K562 (cell line): Measurements from ENCODE around the gene TENM4.

ENCODE experiments used
- FOXA1 ChIP-seq: fragments of 450-650 bp; IDR thresholded peaks from 2 replicates; pipeline ENCODE4 v1.6.1; 2016; ENCODE audit warnings: mild to moderate bottlenecking, borderline replicate concordance
- KAT7 ChIP-seq: sonication (generic); formaldehyde crosslinking; IDR thresholded peaks from 2 replicates; pipeline ENCODE4 v1.8.0; 2022; ENCODE audit warnings: missing genetic modification reagents, mild to moderate bottlenecking, borderline replicate concordance
- POLR2AphosphoS5 ChIP-seq: IDR thresholded peaks from 2 replicates; pipeline ENCODE4 v1.6.1; 2011; ENCODE audit warnings: mild to moderate bottlenecking, low read depth, low read length, moderate library complexity; ENCODE audit not compliant: control insufficient read depth, insufficient read depth
- ZSCAN29 ChIP-seq: fragments of 450-650 bp; IDR thresholded peaks from 2 replicates; pipeline ENCODE4 v1.6.1; 2017
- TF ChIP-seq, protein P1 (sequence below), 3 experiments: IDR thresholded peaks in 2 of 3; conservative IDR thresholded peaks in 1 of 3; 2 replicates each; pipeline ENCODE4 v1.5.1; 2011 to 2012; ENCODE audit warnings: low read length in 3 of 3, mild to moderate bottlenecking in 3 of 3, control low read depth in 2 of 3, improper control_type of control experiment in 1 of 3, inconsistent platforms in 1 of 3, low read depth in 1 of 3, mixed read lengths in 1 of 3, moderate library complexity in 1 of 3; ENCODE audit not compliant: insufficient read depth in 2 of 3
- TF ChIP-seq, protein P2 (sequence below): sonication (generic); formaldehyde crosslinking; IDR thresholded peaks from 2 replicates; pipeline ENCODE4 v1.8.1; 2023; ENCODE audit warnings: mild to moderate bottlenecking, missing genetic modification reagents
- TF ChIP-seq, protein P3 (sequence below): sonication (generic); formaldehyde crosslinking; IDR thresholded peaks from 2 replicates; pipeline ENCODE4 v1.8.1; 2022; ENCODE audit warnings: missing genetic modification reagents
- TF ChIP-seq, protein P4 (sequence below): sonication (generic); formaldehyde crosslinking; IDR thresholded peaks from 2 replicates; pipeline ENCODE4 v1.8.1; 2023; ENCODE audit warnings: mild to moderate bottlenecking, missing genetic modification reagents
- TF ChIP-seq, protein P5 (sequence below): sonication (generic); formaldehyde crosslinking; IDR thresholded peaks from 2 replicates; pipeline ENCODE4 v1.8.0; 2022; ENCODE audit warnings: mild to moderate bottlenecking, missing genetic modification reagents

DNA sequence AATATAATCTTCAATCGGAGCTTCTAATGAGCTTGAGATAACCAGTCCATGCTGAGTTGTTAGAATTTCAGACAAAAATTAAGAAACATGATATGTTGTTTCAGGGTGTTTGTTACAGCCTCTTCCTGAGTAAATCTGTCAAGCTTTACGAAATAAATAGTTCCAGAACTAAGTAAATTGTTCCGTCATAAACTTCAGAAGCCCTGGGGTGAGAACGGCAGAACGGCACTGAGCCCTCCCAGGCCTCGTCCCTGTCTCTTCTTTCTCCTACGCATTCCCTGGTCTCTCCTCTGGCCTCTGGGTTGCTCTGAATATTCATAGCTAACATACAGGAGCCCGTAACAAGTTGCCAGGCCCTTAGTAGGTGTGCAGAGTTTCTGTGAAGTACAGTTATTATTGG, 475.4 kb downstream of the TENM4 start:
- TF ChIP-seq KAT7 (CRISPR knock-in tag): no peak
- TF ChIP-seq, protein P1, sequence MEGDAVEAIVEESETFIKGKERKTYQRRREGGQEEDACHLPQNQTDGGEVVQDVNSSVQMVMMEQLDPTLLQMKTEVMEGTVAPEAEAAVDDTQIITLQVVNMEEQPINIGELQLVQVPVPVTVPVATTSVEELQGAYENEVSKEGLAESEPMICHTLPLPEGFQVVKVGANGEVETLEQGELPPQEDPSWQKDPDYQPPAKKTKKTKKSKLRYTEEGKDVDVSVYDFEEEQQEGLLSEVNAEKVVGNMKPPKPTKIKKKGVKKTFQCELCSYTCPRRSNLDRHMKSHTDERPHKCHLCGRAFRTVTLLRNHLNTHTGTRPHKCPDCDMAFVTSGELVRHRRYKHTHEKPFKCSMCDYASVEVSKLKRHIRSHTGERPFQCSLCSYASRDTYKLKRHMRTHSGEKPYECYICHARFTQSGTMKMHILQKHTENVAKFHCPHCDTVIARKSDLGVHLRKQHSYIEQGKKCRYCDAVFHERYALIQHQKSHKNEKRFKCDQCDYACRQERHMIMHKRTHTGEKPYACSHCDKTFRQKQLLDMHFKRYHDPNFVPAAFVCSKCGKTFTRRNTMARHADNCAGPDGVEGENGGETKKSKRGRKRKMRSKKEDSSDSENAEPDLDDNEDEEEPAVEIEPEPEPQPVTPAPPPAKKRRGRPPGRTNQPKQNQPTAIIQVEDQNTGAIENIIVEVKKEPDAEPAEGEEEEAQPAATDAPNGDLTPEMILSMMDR (IDR thresholded peaks at IDR 0.05 in 2 of 3, conservative IDR thresholded peaks at IDR 0.05 in 1 of 3; ENCODE audit: insufficient read depth in 2 of 3, low read depth in 1 of 3, low read length in 3 of 3): no peak
- no peak for TF ChIP-seq FOXA1
- no peak for TF ChIP-seq ZSCAN29
- TF ChIP-seq, protein P2, sequence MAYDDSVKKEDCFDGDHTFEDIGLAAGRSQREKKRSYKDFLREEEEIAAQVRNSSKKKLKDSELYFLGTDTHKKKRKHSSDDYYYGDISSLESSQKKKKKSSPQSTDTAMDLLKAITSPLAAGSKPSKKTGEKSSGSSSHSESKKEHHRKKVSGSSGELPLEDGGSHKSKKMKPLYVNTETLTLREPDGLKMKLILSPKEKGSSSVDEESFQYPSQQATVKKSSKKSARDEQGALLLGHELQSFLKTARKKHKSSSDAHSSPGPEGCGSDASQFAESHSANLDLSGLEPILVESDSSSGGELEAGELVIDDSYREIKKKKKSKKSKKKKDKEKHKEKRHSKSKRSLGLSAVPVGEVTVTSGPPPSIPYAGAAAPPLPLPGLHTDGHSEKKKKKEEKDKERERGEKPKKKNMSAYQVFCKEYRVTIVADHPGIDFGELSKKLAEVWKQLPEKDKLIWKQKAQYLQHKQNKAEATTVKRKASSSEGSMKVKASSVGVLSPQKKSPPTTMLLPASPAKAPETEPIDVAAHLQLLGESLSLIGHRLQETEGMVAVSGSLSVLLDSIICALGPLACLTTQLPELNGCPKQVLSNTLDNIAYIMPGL (CRISPR knock-in tag): no peak
- TF ChIP-seq, protein P3, sequence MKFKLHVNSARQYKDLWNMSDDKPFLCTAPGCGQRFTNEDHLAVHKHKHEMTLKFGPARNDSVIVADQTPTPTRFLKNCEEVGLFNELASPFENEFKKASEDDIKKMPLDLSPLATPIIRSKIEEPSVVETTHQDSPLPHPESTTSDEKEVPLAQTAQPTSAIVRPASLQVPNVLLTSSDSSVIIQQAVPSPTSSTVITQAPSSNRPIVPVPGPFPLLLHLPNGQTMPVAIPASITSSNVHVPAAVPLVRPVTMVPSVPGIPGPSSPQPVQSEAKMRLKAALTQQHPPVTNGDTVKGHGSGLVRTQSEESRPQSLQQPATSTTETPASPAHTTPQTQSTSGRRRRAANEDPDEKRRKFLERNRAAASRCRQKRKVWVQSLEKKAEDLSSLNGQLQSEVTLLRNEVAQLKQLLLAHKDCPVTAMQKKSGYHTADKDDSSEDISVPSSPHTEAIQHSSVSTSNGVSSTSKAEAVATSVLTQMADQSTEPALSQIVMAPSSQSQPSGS (CRISPR knock-in tag): no peak
- TF ChIP-seq, protein P4, sequence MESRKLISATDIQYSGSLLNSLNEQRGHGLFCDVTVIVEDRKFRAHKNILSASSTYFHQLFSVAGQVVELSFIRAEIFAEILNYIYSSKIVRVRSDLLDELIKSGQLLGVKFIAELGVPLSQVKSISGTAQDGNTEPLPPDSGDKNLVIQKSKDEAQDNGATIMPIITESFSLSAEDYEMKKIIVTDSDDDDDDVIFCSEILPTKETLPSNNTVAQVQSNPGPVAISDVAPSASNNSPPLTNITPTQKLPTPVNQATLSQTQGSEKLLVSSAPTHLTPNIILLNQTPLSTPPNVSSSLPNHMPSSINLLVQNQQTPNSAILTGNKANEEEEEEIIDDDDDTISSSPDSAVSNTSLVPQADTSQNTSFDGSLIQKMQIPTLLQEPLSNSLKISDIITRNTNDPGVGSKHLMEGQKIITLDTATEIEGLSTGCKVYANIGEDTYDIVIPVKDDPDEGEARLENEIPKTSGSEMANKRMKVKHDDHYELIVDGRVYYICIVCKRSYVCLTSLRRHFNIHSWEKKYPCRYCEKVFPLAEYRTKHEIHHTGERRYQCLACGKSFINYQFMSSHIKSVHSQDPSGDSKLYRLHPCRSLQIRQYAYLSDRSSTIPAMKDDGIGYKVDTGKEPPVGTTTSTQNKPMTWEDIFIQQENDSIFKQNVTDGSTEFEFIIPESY (CRISPR knock-in tag): no peak
- TF ChIP-seq POLR2AphosphoS5: no peak
- TF ChIP-seq, protein P5, sequence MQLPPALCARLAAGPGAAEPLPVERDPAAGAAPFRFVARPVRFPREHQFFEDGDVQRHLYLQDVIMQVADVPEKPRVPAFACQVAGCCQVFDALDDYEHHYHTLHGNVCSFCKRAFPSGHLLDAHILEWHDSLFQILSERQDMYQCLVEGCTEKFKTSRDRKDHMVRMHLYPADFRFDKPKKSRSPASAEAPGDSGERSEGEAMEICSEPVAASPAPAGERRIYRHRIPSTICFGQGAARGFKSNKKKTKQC (CRISPR knock-in tag): no peak
